ENCODE measurements around the gene COLEC12. TPM values are rescaled to one million over a fixed set of nuclear protein-coding genes. Genes with fewer than 3 reads are reported as not detected.

Gene COLEC12
- total RNA-seq, 2 experiments from 2014 or later, result not detected

DNA sequence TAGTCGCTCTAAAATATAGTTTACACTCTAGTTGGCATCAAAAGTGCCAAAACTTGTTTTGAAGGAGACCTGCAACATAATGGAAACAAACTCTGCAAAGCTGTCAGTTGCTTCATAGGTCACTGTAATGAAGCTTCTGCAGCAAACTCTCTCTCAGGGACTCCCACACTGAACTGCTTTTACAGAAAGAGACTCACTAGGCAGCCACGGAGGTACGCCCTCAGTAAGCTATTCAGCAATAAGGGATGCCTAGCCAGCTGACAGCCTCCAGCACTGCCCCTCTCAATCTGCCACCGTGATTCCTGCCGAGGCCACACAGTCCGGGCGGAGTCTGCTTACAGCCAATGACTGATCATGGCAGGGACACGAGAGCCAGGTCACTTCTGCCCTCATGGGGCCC is 51.1 kb downstream of the COLEC12 start:
- CTCF ChIA-PET, result no interaction called here
- POLR2A ChIA-PET, result no interaction called here

DNA sequence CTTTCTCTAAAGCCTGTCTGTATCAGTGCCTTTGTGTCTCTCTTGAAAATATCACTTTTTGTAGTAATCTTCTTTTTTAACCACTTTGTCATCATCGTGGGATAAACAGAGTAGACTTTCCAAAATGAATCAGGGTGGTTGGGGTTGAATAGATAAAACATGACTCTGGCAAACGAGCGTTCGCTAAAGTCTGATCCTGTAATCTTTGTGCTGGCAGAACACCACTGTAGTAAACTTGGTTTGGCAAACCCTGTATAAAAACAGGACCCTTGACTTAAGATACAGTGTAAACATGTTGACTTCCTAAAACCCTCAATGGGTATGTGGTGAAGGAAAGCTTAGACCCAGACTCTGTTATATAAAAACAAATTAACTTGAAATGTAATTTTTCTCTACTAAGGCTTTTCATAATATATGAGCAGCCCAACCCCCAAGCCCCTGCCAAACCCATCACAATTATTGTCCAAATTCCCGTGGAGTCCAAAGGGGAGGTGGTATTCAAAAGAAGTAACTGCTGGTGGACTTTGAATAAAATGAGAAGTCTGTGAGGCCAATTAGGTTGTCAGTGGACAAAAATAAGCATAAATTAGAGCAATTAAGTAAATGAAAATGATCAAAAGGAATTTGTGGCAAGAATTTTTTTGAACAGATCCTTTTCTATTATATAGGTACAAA is 52.2 kb downstream of the COLEC12 start:
- POLR2A ChIA-PET, result no interaction called here
- CTCF ChIA-PET, result no interaction called here

DNA sequence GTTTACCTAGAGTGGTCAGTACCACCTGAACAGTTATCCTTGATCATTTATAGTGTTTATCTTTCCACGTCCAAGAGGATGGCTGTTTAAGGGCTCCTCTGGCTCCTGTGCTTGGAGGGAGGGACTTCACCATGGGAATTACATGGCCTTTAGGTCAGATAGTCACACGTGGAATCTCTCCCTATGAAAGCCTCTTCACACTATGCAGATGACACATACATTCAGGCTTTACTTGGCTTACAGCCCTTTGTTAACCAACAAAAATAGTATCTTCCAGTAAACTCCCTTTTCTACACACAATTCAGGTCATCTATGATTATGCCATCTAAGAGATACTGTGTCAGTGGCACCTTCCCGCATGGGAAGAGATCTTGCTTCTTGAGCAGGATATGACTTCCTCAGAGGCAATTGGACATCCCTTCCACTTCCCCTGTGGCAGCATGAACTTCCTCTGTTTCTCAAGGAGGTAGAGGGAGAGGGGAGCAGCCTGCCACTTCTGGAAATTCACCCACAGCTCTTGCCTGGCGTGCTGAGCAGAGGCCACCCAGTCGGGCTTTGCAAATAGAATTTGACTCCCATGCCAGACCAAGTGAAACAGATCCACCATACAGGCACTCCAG is 53.5 kb downstream of the COLEC12 start:
- CTCF ChIA-PET, result no interaction called here
- POLR2A ChIA-PET, result no interaction called here

DNA sequence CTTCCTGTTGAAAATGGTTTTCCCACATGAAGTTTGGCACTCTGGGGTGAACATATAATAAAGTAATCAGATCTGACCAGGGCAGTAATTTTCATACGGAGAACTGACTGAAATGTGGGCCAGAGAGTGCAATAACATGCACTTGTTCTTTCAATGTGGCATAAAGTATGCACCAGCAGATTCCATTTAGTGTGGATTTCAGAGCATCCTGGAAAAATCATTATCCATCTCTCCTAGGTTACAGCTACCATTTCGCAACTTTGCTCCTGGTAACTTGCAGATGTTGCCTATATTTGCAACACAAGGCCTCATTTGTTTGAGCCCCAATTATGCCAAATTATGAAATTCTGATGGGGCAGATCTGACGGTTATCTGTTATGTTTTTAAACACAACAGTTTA is 55.4 kb downstream of the COLEC12 start:
- CTCF ChIA-PET, result no interaction called here
- POLR2A ChIA-PET, result no interaction called here

DNA sequence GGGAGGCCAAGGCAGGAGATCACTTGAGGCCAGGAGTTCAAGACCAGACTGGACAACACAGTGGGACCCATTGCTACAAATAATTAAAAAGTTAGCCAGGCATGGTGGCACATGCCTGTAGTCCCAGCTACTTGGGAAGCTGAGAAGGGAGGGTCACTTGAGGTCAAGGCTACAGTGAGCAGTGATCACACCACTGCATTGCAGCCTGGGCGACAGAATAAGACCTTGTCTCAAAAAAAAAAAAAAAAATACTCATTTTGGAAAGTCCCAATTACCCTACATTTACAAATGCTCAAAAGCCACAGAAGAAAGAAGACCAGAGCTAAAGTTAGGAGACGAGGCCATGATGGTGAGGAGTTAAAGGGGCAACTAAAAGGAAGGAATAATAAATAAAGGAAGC is 61.9 kb downstream of the COLEC12 start:
- ChIA-PET POLR2A (interaction anchor here (0.6 kb wide), 1 partner anchor 181 kb away, joined by 3 read pairs; no protein-coding TSS in a partner anchor), CTCF (no interaction called here)

DNA sequence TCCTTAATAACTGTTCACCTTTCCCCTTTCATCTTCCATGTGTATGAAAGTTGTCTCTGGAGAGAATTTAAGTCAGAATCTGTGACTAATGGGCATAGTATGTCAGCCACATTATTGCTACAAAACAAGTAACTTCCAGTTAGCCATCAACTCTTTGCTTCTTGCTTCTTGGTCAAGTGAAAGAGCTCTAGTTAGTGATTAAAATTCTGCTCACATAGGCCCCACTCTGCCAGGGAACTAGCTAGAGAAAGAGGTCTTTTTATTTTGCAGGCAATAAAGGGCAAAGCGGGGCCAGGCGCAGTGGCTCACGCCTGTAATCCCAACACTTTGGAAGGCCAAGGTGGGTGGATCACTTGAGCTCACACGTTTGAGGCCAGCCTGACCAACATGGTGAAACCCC is 64.6 kb downstream of the COLEC12 start:
- POLR2A ChIA-PET, result no interaction called here
- CTCF ChIA-PET, result no interaction called here

DNA sequence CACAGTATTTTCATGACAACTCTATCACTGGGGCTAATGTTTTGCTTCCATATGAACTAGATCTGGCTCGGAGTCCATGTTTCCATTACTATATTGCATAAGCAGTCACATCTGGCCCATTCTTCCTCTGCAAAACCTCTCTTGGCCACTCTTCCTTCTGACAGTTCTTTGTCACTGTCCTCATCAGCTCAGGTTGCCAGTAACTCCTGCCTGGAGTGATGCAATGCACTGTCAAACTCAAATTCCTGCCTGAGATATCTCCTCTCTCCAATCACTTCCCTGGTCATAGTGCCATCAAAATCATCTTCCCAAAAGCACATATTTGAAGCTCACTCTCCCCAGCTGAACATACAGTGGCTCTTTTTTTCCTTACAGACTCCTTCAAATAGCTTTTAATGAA is 66.1 kb downstream of the COLEC12 start:
- ChIA-PET POLR2A (no interaction called here), CTCF (no interaction called here)

DNA sequence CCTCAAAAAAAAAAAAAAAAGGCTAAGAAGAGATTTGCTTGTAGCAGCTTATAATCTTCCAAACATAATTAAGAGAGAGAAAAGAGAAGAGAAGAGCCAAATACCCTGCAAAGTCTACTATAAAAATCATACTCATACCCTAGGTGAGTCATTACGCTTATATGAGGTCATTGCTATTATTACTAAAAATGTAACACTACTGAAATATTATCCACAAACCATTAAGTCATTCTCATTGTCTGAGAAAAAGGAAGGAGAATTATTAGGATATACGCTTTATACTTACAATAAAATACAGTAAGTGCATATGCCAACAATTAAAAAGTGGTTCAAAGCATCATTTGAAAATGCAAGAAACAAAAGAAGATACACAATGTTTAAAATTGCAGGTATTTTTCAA is 66.5 kb downstream of the COLEC12 start:
- ChIA-PET CTCF (no interaction called here), POLR2A (no interaction called here)

DNA sequence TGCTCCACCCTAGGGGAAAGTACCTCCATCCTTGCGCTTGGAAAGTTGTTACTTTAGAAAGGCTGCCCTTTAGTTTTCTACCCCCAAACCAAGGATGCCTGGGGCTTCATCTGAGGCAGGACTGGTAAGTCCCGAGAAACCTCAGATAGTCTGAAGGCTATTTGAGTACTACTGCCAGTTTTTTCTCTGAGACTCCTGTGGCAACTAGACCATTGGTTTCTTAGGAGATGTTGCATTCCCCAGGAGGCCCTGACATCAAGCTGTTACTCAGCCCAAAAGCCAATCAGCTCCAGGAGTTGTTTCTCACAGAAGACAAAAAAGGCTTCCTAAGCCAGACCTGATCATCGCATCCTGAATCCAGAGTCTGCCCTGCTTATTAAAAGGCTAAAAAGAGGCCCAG is 67.2 kb downstream of the COLEC12 start:
- CTCF ChIA-PET, result no interaction called here
- POLR2A ChIA-PET, result no interaction called here

DNA sequence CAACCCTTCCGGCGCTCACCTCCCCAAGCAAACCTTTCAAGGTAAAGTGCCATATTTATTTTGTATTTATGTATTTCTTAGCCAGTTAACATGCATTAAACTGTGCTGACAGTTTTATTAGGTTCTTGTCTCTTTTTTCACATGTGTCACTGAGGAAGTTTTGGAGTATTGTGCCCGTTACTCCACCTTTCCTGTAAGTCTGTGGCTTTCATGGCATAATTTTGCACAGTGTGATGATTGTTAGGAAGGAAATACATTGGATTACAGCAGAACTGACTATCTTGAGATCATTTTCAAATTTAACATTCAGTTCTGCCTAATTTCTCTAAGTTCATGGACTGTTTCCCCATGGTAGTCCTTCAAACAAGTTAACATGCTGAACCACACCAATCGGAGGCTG is 67.7 kb downstream of the COLEC12 start:
- CTCF ChIA-PET, result no interaction called here
- POLR2A ChIA-PET, result no interaction called here

DNA sequence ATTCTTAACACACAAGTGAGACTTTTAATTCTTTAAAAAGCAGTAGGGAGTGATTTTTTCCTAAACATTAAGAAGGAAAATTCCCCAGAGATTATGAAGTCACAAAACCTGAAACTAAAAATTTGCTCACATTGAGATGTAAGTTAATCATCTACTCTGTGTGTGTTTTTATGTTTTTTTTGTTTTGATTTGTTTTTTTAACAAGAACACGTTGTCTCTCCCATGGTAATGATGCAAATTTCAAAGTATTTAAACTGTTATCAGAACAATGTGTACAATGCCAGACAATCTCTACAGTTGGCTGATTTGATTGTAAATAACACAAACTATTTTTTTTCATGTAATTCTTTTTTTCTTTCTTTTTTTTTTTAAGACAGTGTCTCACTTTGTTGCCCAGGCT is 71.5 kb downstream of the COLEC12 start:
- POLR2A ChIA-PET, result no interaction called here
- CTCF ChIA-PET, result no interaction called here

DNA sequence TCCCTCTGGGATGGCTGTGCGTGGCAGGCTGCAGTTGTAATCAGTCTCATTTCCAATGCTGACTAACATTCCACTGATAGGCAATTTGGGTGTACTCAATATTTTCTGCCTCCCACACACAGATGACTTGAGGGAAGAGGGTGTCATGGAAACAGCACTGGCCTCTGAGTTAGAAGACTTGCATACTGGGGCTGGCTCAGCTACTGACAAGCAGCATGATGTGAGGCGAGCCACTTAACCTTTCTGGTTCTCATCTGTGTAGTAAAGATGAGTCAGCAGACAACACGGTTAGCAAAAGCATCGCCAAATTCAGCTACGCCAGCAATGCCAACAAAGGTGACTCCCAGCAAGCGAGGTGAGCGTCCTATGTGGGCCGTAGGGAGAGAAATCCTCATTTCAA is 73.5 kb downstream of the COLEC12 start:
- ChIA-PET CTCF (no interaction called here), POLR2A (no interaction called here)

DNA sequence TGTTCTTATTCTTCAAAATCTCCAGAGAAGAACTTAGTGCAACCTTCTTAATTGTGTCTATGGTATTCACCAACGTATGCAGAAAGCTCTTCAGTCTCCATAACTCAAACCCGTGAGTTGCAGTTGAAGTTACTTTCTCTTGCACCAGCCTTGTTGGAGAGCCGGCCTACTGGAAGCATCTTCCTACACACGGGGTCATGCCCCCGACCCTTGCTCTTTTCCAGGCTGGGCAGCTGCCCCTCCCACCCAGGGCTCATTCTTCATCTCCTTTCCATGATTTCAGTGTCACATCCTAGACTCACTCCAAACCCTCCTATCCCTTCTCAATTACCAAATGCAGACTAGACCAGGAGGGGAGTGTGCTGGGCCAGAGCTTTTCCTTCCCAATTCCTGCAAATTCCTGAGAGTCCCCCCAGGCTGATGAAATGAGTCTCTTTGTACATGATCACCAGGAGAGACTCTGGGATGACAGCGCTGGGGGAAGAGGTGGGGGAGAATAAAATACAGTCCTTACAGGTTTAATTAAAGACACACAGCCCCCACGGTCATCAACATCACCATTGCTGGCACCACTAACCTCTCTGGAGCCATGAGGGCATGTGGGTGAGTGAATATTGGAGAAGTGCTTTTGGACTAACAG is 75.3 kb downstream of the COLEC12 start:
- ChIA-PET POLR2A (no interaction called here), CTCF (no interaction called here)

DNA sequence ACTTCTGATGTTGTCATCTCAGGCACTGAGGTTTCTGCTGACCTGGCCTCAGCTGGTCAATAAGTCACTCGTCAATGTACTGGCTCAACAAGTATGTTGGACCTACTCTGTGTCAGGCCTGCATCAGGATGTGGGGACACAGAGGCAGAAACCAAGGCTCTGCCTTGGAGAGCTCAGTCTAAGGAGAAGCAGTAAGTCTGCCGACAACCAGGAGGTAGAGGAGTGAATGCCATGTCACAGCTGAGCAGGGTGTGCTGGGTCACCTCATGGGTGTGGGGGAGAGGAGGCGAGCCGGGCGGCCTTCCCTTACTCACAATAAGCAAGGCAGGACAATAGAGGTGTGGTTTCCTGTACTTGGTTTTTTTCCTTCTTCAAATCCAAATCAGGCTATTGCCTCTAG is 75.8 kb downstream of the COLEC12 start:
- POLR2A ChIA-PET, result no interaction called here
- CTCF ChIA-PET, result no interaction called here

DNA sequence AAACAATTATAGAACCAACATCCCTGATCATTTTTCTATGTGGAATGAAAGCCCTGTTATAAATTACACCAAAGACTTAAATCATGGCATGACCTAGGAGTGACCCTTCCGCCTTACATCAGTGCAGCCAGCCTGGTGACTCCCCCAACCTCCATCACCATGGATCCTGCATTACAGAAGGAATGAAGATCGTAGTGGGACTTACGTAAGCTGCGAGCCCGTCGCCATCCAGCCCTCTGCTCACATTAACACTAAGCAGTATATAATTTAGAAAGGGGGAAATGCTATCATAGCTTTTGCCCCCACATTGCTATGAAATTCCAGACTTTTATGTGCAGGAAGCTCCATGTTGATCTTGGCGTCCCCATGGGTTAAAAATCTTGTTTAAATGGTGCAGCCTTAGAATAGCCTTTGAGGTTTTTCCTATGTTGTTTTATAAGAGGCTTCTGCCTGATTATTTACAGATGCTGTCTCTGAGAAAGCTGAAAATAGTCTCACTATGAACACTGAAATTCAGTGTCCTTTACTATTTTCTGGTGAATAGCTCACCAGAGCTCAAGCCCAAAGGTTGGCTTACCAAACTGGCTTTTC is 76.3 kb downstream of the COLEC12 start:
- ChIA-PET POLR2A (no interaction called here), CTCF (no interaction called here)

DNA sequence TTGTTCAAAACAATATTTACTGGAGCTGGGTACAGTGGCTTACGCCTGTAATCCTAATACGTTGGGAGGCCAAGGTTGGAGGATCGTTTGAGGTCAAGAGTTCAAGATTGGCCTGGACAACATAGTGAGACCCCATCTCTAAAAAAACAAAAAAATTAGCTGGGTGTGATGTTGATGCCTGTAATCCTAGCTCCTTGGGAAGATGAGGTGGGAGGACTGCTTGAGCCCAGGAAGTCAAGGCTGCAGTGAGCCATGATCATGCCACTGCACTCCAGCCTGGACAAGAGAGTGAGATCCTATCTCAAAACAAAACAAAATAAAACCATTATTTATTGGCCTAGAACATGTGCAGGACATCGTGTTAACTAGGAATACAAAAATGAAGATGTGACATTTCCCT is 77.5 kb downstream of the COLEC12 start:
- POLR2A ChIA-PET, result no interaction called here
- CTCF ChIA-PET, result no interaction called here

DNA sequence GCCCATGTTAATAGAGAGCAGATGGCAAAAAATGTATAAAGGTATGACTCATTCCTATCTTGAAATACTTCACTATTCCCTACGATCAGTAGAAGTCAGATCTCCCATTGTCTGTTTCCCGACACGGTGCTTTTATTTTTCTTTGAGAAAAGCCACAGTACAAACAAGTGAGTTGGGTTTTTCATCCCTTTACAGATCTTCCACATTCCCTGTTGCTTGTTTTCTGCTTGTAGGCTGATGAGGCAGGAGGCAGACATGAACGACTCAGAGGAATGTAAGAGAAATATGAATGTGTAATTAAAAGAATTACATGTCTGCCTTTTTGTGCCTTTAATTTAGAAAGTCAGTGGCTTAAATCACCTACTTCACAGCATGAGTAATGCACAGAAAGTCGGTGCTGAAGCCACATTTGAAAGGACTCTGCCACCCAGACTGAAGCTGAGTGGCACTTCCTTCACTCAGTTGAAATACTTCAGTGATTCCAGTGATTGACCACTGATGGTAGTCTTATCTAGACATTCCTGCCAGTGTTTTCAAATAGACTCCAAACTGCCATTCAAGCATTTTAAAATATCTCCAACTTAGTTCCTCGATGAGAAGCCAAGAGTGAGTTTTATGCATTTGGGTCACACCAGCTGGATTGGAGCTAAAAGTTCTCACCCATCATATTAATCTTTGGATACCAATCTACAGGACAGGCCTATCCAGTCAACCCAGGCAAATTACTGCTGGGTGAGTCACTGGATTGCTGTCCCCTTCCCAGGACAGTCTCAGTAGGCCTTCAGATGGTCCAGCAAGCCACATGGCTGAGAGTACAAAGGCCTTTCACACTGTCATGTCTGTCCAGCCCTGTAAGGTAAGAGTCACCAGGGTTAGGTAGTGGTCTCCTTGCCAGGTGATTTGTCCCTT is 79.0 kb downstream of the COLEC12 start:
- CTCF ChIA-PET, result no interaction called here
- POLR2A ChIA-PET, result no interaction called here

DNA sequence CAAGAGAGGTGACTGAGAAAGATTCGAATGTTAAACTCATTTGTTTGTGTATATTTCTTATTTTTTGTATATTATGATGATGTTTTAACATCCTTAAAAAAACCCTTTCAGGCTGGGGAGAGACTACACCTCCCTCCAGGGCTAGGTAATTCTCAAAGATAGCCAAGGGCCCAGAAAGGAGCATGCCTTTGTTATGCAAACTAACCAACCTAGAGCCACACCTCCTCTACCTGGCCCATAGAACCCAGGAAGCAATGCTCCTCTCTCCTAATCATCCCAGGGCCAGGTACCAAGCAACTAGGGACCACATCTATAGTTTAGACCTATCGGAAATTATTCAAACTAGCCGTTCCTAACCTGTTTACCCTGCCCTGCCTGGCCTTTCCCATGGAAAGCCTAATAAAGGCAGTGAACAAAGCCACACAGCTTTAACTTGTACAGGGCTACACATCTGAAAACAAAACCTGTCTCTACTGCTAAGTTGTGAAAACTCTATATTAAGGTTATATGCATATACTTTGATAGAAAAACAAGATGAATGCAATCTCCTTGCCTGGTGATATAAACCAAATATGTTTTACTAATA is 79.7 kb downstream of the COLEC12 start:
- CTCF ChIA-PET, result no interaction called here
- POLR2A ChIA-PET, result no interaction called here

DNA sequence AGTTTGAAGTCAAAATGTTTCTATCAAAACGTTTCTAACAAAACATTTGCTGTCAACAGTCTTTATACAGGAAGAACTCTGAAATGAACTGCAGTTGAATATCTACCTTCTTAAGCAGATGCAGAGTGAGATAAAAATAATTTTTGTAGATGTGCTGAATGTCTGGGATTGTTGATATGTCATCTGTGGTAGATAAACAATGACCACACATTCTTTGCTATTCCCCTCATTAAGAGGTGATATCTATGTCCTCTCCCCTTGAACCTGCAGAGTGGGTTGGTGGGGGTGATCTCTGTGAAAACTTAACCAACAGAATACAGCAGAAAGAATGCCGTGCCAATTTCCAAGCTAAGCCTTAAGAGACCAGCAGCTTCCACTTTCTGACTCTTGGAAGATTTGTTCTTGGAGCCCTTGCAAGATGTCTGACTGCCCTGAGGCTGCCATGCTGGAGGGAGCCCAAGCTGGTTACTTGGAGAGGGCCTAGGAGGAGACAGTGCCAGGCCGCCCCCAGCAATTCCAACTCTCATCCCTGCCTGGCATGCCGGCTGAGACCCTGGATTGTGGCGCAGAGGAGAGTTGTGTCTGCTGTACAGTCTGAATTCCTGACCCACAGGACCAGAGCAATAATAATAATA is 80.8 kb downstream of the COLEC12 start:
- POLR2A ChIA-PET, result no interaction called here
- CTCF ChIA-PET, result no interaction called here

DNA sequence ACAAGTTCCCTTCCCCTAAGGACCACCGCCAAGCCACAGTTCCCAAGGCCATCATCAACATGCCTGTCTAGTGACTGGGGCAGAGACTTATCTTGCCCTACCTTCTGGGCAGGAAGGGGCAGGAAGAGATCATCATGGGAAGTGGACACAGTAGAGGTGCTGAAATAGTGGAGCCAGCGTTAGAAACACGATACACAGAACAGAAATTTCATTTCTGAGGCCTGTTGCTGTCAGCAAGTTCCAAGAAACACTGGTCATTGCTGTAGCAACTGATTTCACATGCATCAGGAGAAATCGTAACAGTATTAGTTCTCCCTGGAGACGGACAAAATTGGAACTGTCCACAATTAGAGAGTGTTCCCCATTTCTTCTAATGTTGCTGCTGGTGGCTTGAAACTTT is 83.0 kb downstream of the COLEC12 start:
- CTCF ChIA-PET, result no interaction called here
- POLR2A ChIA-PET, result no interaction called here
